Spleen (tissue), 11 donors: ENCODE measurements around the gene ZBTB7C. TPM values are rescaled to one million over a fixed set of nuclear protein-coding genes. Genes with fewer than 3 reads are reported as not detected.

Experiments used
- DNase-seq: peaks from one replicate; pipeline ENCODE4 v3.0.0-alpha.2; 2020
- H3K27ac ChIP-seq, 8 donors: fragments of 200-600 bp; sonication (generic) in 7 of 8; 1 replicate in 4 of 8; 2 replicates in 4 of 8; pipeline versions ENCODE4 v1.5.0 to v1.8.0; 2016 to 2021; ENCODE audit warnings: inconsistent platforms in 4 of 8, mild to moderate bottlenecking in 4 of 8, moderate library complexity in 1 of 8
- H3K27me3 ChIP-seq, 7 donors: fragments of 200-600 bp; sonication (generic) in 6 of 7; replicated peaks in 1 of 7; 1 replicate in 4 of 7; 2 replicates in 3 of 7; pipeline versions ENCODE4 v1.5.0 to v1.8.0; 2016 to 2021; ENCODE audit warnings: inconsistent platforms in 3 of 7, mild to moderate bottlenecking in 1 of 7
- H3K36me3 ChIP-seq, 6 donors: fragments of 200-600 bp; sonication (generic) in 5 of 6; 1 replicate in 4 of 6; 2 replicates in 2 of 6; pipeline versions ENCODE4 v1.5.0 to v1.8.0; 2016 to 2021; ENCODE audit warnings: inconsistent platforms in 2 of 6
- H3K4me1 ChIP-seq, 6 donors: fragments of 200-600 bp; sonication (generic) in 5 of 6; 1 replicate in 3 of 6; 2 replicates in 3 of 6; pipeline versions ENCODE4 v1.5.0 to v1.8.0; 2016 to 2021; ENCODE audit warnings: inconsistent platforms in 3 of 6
- H3K4me3 ChIP-seq, 8 donors: fragments of 200-600 bp; sonication (generic) in 7 of 8; 1 replicate in 4 of 8; 2 replicates in 4 of 8; pipeline versions ENCODE4 v1.5.0 to v1.8.0; 2016 to 2021; ENCODE audit warnings: inconsistent platforms in 4 of 8, mild to moderate bottlenecking in 4 of 8, moderate library complexity in 2 of 8
- H3K9me3 ChIP-seq, 8 donors: fragments of 200-600 bp; sonication (generic) in 7 of 8; 1 replicate in 4 of 8; 2 replicates in 4 of 8; pipeline versions ENCODE4 v1.5.0 to v1.8.0; 2016 to 2021; ENCODE audit warnings: inconsistent platforms in 4 of 8
- POLR2A ChIP-seq, 3 donors: fragments of 450-650 bp; IDR thresholded peaks; one replicate each; pipeline ENCODE4 v1.5.1; 2017; ENCODE audit warnings: antibody characterized with exemption in 3 of 3, mild to moderate bottlenecking in 1 of 3
- POLR2AphosphoS5 ChIP-seq, 3 donors: sonication (generic); formaldehyde crosslinking; IDR thresholded peaks; one replicate each; pipeline ENCODE4 v1.5.1; 2017; ENCODE audit warnings: antibody characterized with exemption in 3 of 3
- WGBS, 5 donors: extraction: QIAGEN DNeasy Blood & Tissue Kit in 3 of 5; methylation state at CpG; one replicate each; pipeline versions ENCODE4 v1.1.5 to v1.1.7; 2013 to 2018; 5-methylcytosine and 5-hydroxymethylcytosine counted together
- intact Hi-C: fragments of 100-400 bp; cut with DNase I; formaldehyde crosslinking; loops from one replicate; pipeline ENCODE4 v1.15.0; 2023; ENCODE audit warnings: low total_unique reads
- polyA plus RNA-seq, 3 donors: library from polyadenylated mRNA; stranded (reverse); fragments of 200-250 nt; gene quantifications; one replicate each; pipeline ENCODE4 v1.2.1, GENCODE V29; 2013
- total RNA-seq, 7 donors: library from RNA; depleted of rRNA in 3 of 7; stranded (reverse); fragments of >200 nt in 3 of 7; fragmentation: NEBNext Ultra II Directional in 4 of 7; extraction: Animal tissue kit (Norgen Biotek cat#: 25700) in 4 of 7; gene quantifications; one replicate each; pipeline versions ENCODE4 v1.1.0 to v1.2.1, GENCODE V29; 2016 to 2021
- TF ChIP-seq, protein P1 (sequence below), 11 experiments: fragments of 200-600 bp in 7 of 11; fragments of 450-650 bp in 4 of 11; sonication (generic) in 4 of 11; IDR thresholded peaks in 8 of 11; conservative IDR thresholded peaks in 3 of 11; 1 replicate in 7 of 11; 2 replicates in 4 of 11; pipeline versions ENCODE4 v1.4.0 to v1.8.0; 2016 to 2021; ENCODE audit warnings: antibody characterized with exemption in 11 of 11, inconsistent platforms in 4 of 11, mild to moderate bottlenecking in 1 of 11
- donor health status: healthy with polysubstance abuse.
- donor health status: DM: no; HTN: no; CAD: no; lungs with moderate emphysema.
- donor health status: DM: no; HTN: no; CAD: no.
- donor health status: Bipolar disorder and iron deficiency.
- donor health status: healthy.
- donor health status: DM: no; HTN: no; CAD: no.
- donor health status: DM: yes; HTN: yes; CAD: no.

ZBTB7C gene
- total and polyA plus RNA-seq, 10 donors: 1.00 to 64.2 (median 18.8) TPM

DNA sequence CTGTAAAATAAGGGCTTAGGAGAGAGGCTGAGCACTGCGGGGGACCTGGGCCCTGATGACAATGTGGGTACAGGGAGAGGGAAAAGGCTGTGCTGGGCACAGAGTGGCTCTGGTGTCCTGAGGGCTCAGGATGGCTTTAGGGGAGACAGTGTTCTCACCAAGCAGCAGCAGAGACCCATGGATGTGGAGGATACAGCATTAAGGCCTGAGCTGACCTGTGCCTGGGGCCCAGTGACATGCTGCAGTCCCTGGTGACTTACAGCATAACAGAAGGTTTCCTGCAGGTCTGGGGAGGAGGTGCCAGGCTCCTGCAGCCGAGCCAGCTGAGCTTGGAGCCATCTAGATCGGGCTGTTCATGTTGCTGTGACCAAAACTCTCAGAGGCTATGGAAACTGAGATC, 287.4 kb downstream of the ZBTB7C start:
- Histone ChIP-seq H3K9me3 (no peaks in the 10 kb centered on the region), H3K4me1 (peaks cover 0 to 27% (median 18%) of the 10 kb centered on the region in 6 donors), H3K27ac (no peak overlapping the region), H3K4me3 (no peak overlapping the region), H3K27me3 (peaks cover 0 to 4% (median 0%) of the 10 kb centered on the region in 7 donors), H3K36me3 (no peaks in the 10 kb centered on the region)
- WGBS, 5 donors: 53 to 89% (median 75%) methylated on average over 3 of the region's 3 CpGs
- DNase-seq: peak; percentile 58
- TF ChIP-seq, protein P1, sequence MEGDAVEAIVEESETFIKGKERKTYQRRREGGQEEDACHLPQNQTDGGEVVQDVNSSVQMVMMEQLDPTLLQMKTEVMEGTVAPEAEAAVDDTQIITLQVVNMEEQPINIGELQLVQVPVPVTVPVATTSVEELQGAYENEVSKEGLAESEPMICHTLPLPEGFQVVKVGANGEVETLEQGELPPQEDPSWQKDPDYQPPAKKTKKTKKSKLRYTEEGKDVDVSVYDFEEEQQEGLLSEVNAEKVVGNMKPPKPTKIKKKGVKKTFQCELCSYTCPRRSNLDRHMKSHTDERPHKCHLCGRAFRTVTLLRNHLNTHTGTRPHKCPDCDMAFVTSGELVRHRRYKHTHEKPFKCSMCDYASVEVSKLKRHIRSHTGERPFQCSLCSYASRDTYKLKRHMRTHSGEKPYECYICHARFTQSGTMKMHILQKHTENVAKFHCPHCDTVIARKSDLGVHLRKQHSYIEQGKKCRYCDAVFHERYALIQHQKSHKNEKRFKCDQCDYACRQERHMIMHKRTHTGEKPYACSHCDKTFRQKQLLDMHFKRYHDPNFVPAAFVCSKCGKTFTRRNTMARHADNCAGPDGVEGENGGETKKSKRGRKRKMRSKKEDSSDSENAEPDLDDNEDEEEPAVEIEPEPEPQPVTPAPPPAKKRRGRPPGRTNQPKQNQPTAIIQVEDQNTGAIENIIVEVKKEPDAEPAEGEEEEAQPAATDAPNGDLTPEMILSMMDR (IDR thresholded peaks at IDR 0.05 in 8 of 11, conservative IDR thresholded peaks at IDR 0.05 in 3 of 11): no peak
- no peak for TF ChIP-seq POLR2A (IDR thresholded peaks at IDR 0.05)
- no peak for TF ChIP-seq POLR2AphosphoS5 (IDR thresholded peaks at IDR 0.05)
- intact Hi-C loops: no loop called here

DNA sequence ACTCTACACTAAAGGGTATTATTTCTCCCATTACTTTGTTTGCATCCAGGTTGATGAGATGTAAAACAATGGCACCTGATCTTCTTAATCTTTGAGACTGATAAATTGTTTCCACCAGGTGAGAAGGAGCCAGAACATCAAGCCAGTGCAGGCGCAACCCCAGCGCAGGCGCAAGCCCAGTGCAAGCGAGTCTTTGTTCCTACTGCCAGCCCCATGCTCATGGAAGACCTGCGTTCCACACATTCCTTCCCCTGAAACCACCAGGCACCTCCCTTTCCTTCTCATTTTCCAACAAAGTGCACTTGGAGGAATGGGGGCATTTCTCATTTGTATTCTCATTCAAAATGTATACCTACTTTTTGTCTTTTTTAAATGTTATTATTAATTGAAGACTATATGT, 290.0 kb downstream of the ZBTB7C start:
- DNase-seq: peak; percentile 6
- no peaks in the 10 kb centered on the region for H3K36me3 ChIP-seq
- H3K27me3 ChIP-seq: no peaks in the 10 kb centered on the region
- H3K4me1 ChIP-seq: peaks cover 0 to 13% (median 10%) of the 10 kb centered on the region in 6 donors
- intact Hi-C loops: no loop called here
- no peak overlapping the region for H3K4me3 ChIP-seq
- H3K27ac ChIP-seq: no peak overlapping the region
- 83 to 97% (median 96%) methylated on average over 5 of the region's 5 CpGs for WGBS, 5 donors
- no peaks in the 10 kb centered on the region for H3K9me3 ChIP-seq
- TF ChIP-seq, protein P1 (IDR thresholded peaks at IDR 0.05 in 8 of 11, conservative IDR thresholded peaks at IDR 0.05 in 3 of 11): no peak
- TF ChIP-seq POLR2A (IDR thresholded peaks at IDR 0.05): no peak
- TF ChIP-seq POLR2AphosphoS5 (IDR thresholded peaks at IDR 0.05): no peak

DNA sequence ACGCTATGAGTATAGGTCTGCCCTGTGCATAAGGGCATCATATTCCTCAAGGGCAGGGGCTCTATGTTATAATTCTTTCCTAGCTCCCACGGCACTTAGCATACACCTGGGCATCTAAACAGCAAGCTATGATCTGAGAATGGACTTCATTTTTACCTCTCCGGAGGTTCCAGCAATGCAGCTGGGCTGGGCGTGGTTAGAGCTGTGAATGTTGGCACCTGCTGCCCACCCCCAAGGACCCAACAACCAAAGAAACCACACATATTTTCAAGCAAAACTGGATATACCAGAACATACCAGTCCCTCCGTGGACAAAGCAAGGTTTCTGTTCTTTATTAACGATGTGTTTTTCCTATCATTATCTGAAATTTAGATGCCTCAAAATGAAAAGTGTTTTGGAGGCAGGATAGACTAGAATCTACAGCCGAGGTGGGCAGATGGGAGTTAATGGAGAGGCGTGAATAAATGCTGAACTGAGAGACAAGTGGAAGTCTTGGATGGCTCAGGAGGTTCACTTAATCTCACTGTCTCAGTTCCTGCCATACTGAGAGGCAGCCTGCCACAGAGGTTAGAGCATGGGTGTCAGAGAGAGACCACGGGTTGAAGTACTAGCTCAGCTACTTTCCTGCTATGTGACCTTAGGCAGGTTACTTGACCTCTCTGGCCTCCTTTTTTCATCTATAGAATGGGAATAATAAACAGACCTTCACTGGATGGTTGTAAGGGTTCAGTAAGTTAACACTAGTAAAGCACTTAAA, 292.1 kb downstream of the ZBTB7C start:
- no peak overlapping the region for H3K4me3 ChIP-seq
- H3K27ac ChIP-seq: no peak overlapping the region
- no peaks in the 10 kb centered on the region for H3K27me3 ChIP-seq
- 83 to 90% (median 86%) methylated on average over 9 of the region's 9 CpGs for WGBS, 5 donors
- H3K9me3 ChIP-seq: no peaks in the 10 kb centered on the region
- TF ChIP-seq, protein P1 (IDR thresholded peaks at IDR 0.05 in 8 of 11, conservative IDR thresholded peaks at IDR 0.05 in 3 of 11): no peak
- TF ChIP-seq POLR2AphosphoS5 (IDR thresholded peaks at IDR 0.05) (no peak), POLR2A (IDR thresholded peaks at IDR 0.05) (no peak)
- no peaks in the 10 kb centered on the region for H3K4me1 ChIP-seq
- intact Hi-C loops: no loop called here
- no peaks in the 10 kb centered on the region for H3K36me3 ChIP-seq
- peak; percentile 27 for DNase-seq

DNA sequence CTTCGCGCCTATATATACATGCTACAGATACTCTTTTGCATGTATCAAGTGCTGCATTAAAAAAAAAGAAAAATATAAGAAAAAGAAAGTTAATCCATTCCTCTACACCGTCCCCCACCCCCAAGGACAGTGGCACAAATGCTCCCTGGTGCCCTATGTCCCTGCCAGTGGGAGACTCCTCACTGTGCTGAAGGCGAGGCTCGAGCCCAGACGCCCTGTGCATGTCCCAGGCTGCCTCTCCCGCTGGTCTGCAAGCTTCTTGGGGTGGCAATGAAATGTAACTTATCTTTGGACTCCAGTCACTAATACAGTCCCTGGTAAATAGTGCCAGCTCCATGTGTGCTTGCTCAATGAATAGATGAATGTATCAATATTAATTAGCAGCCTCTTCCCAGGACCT, 293.2 kb downstream of the ZBTB7C start:
- no peaks in the 10 kb centered on the region for H3K27me3 ChIP-seq
- H3K27ac ChIP-seq: no peak overlapping the region
- H3K9me3 ChIP-seq: no peaks in the 10 kb centered on the region
- peak; percentile 8 for DNase-seq
- no peaks in the 10 kb centered on the region for H3K4me1 ChIP-seq
- WGBS, 5 donors: 87 to 95% (median 90%) methylated on average over 7 of the region's 7 CpGs
- H3K36me3 ChIP-seq: no peaks in the 10 kb centered on the region
- TF ChIP-seq POLR2A (IDR thresholded peaks at IDR 0.05) (no peak), POLR2AphosphoS5 (IDR thresholded peaks at IDR 0.05) (no peak)
- TF ChIP-seq, protein P1 (IDR thresholded peaks at IDR 0.05 in 8 of 11, conservative IDR thresholded peaks at IDR 0.05 in 3 of 11): no peak
- H3K4me3 ChIP-seq: no peak overlapping the region
- intact Hi-C loops: no loop called here
